ENCODE measurements around the gene ZBTB21. TPM values are rescaled to one million over a fixed set of nuclear protein-coding genes. Genes with fewer than 3 reads are reported as not detected.
"Not testable (repeated sequence)": the region's sequence is repeated elsewhere in the genome, so short reads cannot be mapped to it uniquely, and the experiment has no call there.

The ZBTB21 gene
- total RNA-seq, 1 donor from 2014 or later: 17.8 TPM

GRCh38 chr21:41962425-41962966, 47.7 kb downstream of the ZBTB21 start:
- no peaks in the 10 kb centered on the region for H3K36me3 ChIP-seq
- DNase-seq: no peak
- no peak overlapping the region for H3K27ac ChIP-seq
- H3K9me3 ChIP-seq: no peaks in the 10 kb centered on the region
- no peak for ATAC-seq
- H3K4me3 ChIP-seq: no peak overlapping the region
- intact Hi-C loops (cut with DNase I): no loop called here
- H3K27me3 ChIP-seq: no peaks in the 10 kb centered on the region
- peaks cover 10% of the 10 kb centered on the region for H3K4me1 ChIP-seq
- TF ChIP-seq CTCF (IDR thresholded peaks at IDR 0.05): no peak

GRCh38 chr21:41961753-41962152, 48.4 kb downstream of the ZBTB21 start:
- Histone ChIP-seq H3K27me3 (no peaks in the 10 kb centered on the region), H3K27ac (no peak overlapping the region), H3K36me3 (no peaks in the 10 kb centered on the region), H3K4me1 (peaks cover 16% of the 10 kb centered on the region), H3K4me3 (no peak overlapping the region), H3K9me3 (no peaks in the 10 kb centered on the region)
- intact Hi-C loops (cut with DNase I): no loop called here
- DNase-seq (no peak), ATAC-seq (no peak)
- TF ChIP-seq CTCF (IDR thresholded peaks at IDR 0.05): no peak

- Histone ChIP-seq H3K27ac (no peak overlapping the region), H3K9me3 (no peaks in the 10 kb centered on the region), H3K4me1 (peaks cover 16% of the 10 kb centered on the region), H3K36me3 (no peaks in the 10 kb centered on the region), H3K27me3 (no peaks in the 10 kb centered on the region), H3K4me3 (no peak overlapping the region)
- no peak for TF ChIP-seq CTCF (IDR thresholded peaks at IDR 0.05)
- no peak for ATAC-seq
- intact Hi-C loops (cut with DNase I): no loop called here
- DNase-seq: no peak
These were observed 48.9 kb downstream of the ZBTB21 start for GRCh38 chr21:41961282-41961701.

- H3K4me3 ChIP-seq: no peak overlapping the region
- no peak for TF ChIP-seq CTCF (IDR thresholded peaks at IDR 0.05)
- H3K4me1 ChIP-seq: peaks cover 16% of the 10 kb centered on the region
- no peaks in the 10 kb centered on the region for H3K36me3 ChIP-seq
- intact Hi-C loops (cut with DNase I): no loop called here
- no peaks in the 10 kb centered on the region for H3K9me3 ChIP-seq
- H3K27ac ChIP-seq: no peak overlapping the region
- DNase-seq (no peak), ATAC-seq (no peak)
- no peaks in the 10 kb centered on the region for H3K27me3 ChIP-seq
These were observed 49.8 kb downstream of the ZBTB21 start for GRCh38 chr21:41960386-41960785.

DNA sequence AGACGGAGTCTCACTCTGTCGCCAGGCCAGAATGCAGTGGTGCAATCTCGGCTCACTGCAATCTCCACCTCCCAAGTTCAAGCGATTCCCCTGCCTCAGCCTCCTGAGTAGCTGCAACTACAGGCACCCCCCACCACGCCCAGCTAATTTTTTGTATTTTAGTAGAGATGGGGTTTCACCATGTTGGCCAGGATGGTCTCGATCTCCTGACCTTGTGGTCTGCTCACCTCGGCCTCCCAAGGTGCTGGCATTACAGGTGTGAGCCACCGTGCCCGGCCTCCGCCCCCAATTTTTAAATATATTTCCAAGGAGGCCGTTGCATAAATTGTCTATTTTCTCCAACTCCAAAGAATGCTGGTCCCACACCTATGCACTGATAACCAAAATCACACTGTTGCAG, 50.5 kb downstream of the ZBTB21 start:
- H3K36me3 ChIP-seq; intact Hi-C loops (cut with DNase I); H3K4me3 ChIP-seq; H3K9me3 ChIP-seq; ATAC-seq; H3K27me3 ChIP-seq; DNase-seq; H3K27ac ChIP-seq: not testable (repeated sequence)
- peaks cover 16% of the 10 kb centered on the region for H3K4me1 ChIP-seq

DNA sequence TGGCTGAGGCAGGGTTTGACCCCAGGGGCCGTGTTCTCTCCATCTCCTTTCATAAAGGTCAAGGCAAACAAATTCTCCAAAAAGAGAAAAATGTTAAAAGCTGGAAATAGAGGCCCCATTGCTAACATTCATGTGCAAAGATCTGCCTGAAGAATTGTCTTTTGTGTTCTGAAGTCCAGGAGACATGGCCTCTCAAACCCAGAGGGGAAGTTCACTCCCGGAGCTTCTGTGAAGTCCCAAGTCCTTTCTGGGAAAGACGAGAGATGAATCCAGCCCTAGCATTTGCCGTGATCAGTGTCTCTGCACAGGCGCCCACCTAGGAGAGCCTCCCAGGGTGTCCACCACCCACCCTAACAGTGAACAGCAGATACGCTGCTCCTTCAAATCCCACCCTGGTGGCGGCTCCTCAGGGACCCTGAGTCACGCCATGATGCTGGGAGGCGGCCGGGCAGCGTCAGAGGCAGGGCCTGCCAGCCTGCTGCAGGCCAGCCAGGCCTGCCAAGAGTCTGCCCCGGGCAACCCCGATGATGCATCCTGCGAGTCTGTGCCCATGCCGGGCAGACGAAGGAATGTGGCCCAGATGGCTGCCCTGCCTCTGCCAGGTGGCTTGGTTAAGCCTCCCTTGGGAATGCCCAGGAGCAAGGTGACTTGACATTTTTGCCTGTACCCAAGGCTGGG, 51.1 kb downstream of the ZBTB21 start:
- intact Hi-C loops (cut with DNase I): no loop called here
- Histone ChIP-seq H3K27ac (no peak overlapping the region), H3K4me1 (peaks cover 20% of the 10 kb centered on the region), H3K36me3 (no peaks in the 10 kb centered on the region), H3K4me3 (no peak overlapping the region), H3K27me3 (no peaks in the 10 kb centered on the region), H3K9me3 (no peaks in the 10 kb centered on the region)
- TF ChIP-seq CTCF (IDR thresholded peaks at IDR 0.05): no peak
- DNase-seq (no peak), ATAC-seq (no peak)

Measured in upper lobe of right lung (tissue), 1 donor.